ENCODE results near the gene C1QTNF5. TPM values are rescaled to one million over a fixed set of nuclear protein-coding genes. Genes with fewer than 3 reads are reported as not detected.

The C1QTNF5 gene
- total and polyA plus RNA-seq, 2 experiments from 2014 or later, result 5.8 to 8.0 TPM

DNA sequence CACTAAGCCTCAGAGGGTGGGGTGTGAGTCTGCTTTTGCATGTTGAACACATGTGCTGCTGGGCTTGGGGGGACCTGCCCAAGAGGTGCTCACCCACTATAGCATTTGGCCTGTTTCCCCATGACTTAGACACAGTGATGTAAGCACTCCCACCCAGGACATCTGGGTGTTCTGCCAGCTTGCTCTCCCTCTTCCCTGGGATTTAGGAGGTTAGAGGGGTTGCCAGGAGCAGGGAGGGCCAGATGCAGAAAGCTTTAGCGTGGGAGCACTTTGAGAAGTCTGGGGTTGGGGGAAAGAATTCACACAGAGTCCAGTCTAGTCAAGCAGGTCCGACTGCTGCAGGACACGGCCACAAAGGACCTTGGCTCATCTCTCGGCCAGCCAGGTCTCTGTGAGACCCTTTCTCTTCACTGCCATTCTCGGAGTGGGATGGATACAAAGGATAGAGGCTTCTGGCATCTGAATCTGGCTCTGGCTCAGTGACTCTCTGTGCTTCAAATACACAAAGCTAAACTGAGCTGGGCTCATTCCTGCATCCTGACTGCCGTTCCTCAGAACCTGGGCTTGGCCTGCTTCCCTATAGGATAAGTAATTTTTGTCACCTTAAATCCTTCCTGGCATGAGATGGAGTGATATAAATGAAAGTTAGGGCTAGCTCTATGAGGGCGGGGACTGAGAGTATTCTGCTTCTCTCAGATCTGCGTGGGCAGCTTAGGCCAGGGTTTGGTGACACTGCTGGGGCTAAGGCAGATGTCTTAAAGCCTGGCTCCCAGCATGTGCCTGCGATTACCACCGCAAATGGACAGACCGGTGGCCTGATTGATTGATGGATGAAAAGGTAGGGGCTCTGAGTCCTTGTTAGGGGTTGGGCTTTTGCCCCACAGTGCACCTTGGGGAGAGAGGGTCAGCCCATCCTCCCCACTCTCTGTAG lies 26.3 kb upstream of the C1QTNF5 start:
- H3K4me1 ChIP-seq (ENCODE audit: low read depth), result peaks cover 67% of the 10 kb centered on the region
- TF ChIP-seq, protein P1, sequence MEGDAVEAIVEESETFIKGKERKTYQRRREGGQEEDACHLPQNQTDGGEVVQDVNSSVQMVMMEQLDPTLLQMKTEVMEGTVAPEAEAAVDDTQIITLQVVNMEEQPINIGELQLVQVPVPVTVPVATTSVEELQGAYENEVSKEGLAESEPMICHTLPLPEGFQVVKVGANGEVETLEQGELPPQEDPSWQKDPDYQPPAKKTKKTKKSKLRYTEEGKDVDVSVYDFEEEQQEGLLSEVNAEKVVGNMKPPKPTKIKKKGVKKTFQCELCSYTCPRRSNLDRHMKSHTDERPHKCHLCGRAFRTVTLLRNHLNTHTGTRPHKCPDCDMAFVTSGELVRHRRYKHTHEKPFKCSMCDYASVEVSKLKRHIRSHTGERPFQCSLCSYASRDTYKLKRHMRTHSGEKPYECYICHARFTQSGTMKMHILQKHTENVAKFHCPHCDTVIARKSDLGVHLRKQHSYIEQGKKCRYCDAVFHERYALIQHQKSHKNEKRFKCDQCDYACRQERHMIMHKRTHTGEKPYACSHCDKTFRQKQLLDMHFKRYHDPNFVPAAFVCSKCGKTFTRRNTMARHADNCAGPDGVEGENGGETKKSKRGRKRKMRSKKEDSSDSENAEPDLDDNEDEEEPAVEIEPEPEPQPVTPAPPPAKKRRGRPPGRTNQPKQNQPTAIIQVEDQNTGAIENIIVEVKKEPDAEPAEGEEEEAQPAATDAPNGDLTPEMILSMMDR (IDR thresholded peaks at IDR 0.05; ENCODE audit: low read depth, low read length), result no peak
- H3K4me3 ChIP-seq, result no peak overlapping the region
- no peaks in the 10 kb centered on the region for H3K9me3 ChIP-seq (ENCODE audit: low read depth)
- H3K36me3 ChIP-seq, result no peaks in the 10 kb centered on the region
- DNase-seq (ENCODE audit: low read depth in 1 of 2, low spot score in 1 of 2), result no peak
- no peak overlapping the region for H3K27ac ChIP-seq
- no peaks in the 10 kb centered on the region for H3K27me3 ChIP-seq

DNA sequence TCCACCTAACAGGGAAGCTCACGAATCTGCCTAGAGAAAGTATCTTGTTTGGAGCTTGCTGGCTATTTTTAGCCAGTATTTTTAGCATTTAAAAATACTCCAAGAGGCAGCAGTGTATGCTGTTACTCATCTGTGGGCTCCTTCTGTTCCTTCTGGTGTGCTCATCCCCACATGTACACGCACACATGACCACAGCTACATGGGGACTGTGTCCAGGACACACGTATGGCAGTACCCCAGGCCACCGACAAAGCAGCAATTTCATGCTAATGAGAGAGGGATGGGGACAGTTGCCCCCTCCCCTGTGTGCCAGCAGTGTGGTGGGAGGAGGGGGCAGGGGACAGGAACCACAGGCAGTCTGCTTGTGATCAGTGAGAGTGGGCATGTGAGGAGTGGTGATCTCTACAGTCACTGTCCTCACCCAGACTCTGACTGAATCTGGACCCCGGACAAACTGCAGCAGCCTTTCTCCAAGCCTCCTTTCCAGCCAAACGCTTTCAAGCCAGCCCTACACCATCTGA lies 24.4 kb upstream of the C1QTNF5 start:
- TF ChIP-seq, protein P1 (IDR thresholded peaks at IDR 0.05; ENCODE audit: low read depth, low read length), result no peak
- Histone ChIP-seq H3K27ac (peak overlapping the region; percentile 98), H3K27me3 (no peaks in the 10 kb centered on the region), H3K36me3 (no peaks in the 10 kb centered on the region), H3K9me3 (ENCODE audit: low read depth) (no peaks in the 10 kb centered on the region), H3K4me3 (peak overlapping the region; percentile 8), H3K4me1 (ENCODE audit: low read depth) (peaks cover 56% of the 10 kb centered on the region)
- no peak for DNase-seq (ENCODE audit: low read depth in 1 of 2, low spot score in 1 of 2)

DNA sequence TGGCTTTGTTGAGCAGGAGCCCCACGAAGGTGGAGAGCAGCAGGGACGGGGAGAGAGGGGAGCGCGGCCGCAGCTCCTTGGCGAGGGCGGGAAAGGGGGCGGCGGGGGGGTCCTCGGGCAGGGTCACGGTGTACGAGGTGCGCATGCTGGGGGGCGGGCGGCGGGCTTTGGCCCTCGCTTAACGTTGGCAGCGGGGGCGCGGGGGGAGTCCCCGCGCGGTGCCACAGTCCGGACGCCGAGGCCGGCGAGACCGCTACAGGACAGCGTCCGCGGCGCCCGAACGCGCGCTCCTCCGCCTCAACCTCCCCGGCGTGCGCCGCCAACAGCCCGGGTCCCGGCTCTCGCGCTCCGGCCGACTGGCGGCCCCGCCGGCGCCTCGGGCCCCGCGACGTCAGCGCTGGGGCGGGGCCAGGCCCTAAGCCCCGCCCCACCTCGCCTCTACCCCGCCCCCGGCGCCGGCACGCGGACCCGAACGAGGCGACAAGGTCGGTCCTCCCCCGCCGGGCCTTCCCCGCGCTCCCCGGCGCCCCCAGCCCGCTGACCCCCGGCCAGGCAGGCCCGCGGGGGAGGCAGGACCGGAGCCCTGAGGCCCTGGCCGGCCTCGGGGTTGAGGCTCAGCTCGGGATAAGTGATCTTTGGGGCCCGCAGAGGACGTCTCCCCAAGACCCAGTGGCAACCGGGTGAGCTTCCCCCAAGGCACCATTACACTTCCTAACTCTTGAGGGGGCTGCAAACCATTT lies 23.3 kb upstream of the C1QTNF5 start:
- TF ChIP-seq, protein P1 (IDR thresholded peaks at IDR 0.05; ENCODE audit: low read depth, low read length), result no peak
- Histone ChIP-seq H3K4me1 (ENCODE audit: low read depth) (peaks cover 53% of the 10 kb centered on the region), H3K4me3 (peak overlapping the region; percentile 69), H3K9me3 (ENCODE audit: low read depth) (no peaks in the 10 kb centered on the region), H3K27ac (peak overlapping the region; percentile 98), H3K27me3 (no peaks in the 10 kb centered on the region), H3K36me3 (peaks cover 7% of the 10 kb centered on the region)
- peak; percentile 46 to 85 for DNase-seq (ENCODE audit: low read depth in 1 of 2, low spot score in 1 of 2)

DNA sequence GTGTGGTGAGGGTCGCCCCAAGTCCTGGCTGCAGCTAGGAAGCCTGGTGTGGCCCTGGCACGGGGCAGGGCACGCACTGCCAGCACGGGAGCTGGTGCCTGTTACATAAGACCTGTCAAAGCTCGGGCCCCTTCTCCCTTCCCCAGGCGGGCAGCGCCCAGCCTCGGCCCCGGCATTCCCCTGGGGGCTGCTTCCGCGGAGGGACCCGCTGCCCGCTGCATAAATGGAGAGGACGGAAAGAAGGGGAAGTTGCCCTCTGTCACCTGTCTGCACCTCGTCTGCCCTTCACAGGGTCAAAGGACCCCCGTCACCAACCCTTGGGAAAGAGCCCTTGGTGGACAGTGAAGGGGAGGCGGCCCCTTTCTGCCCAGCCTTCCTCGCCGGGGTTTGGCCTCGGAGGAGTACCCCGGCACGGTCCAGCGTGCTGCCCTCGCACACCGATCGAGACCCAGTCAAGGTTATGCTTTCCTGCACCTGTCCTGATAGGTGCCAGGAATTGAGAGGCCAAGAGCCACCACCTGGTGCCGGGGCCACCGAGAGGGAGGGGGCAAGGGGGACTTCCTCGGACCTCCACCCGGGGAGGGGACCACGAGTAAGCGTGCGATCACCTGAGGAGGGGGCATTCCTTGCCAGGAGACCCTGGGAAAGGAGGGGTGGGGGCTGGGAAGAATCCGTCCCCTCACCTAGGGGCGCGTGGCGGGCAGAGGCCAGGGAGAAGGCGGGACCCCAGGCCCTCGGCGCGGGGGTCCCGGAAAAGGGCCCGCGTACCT lies 22.6 kb upstream of the C1QTNF5 start:
- Histone ChIP-seq H3K36me3 (peaks cover 15% of the 10 kb centered on the region), H3K4me3 (peak overlapping the region; percentile 69), H3K27me3 (no peaks in the 10 kb centered on the region), H3K4me1 (ENCODE audit: low read depth) (peaks cover 47% of the 10 kb centered on the region), H3K27ac (peak overlapping the region; percentile 98), H3K9me3 (ENCODE audit: low read depth) (no peaks in the 10 kb centered on the region)
- TF ChIP-seq, protein P1 (IDR thresholded peaks at IDR 0.05; ENCODE audit: low read depth, low read length), result no peak
- no peak for DNase-seq (ENCODE audit: low read depth in 1 of 2, low spot score in 1 of 2)

DNA sequence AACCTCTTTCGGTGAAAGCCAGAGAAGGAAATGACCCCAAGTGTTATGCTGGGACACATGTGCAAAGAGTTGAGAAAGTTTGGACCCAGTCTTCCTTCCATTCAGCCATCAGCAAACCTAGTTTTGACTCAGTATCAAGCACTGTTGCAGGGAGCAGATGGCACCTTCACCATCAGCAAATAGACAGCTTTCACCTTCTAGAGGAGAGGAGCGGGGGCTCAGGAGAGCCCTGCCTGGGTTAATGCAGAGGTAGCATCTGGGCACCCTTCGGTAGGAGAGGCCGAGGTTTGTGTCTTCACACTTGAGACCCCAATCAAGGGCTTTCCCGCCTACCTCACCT lies 22.0 kb upstream of the C1QTNF5 start:
- no peaks in the 10 kb centered on the region for H3K27me3 ChIP-seq
- H3K36me3 ChIP-seq, result peaks cover 19% of the 10 kb centered on the region
- peak overlapping the region; percentile 98 for H3K27ac ChIP-seq
- H3K4me3 ChIP-seq, result peak overlapping the region; percentile 69
- H3K9me3 ChIP-seq (ENCODE audit: low read depth), result no peaks in the 10 kb centered on the region
- no peak for DNase-seq (ENCODE audit: low read depth in 1 of 2, low spot score in 1 of 2)
- peaks cover 45% of the 10 kb centered on the region for H3K4me1 ChIP-seq (ENCODE audit: low read depth)
- TF ChIP-seq, protein P1 (IDR thresholded peaks at IDR 0.05; ENCODE audit: low read depth, low read length), result no peak
